KMS-11 (cell line): ENCODE data around the gene LRIG2.

ENCODE experiments used
- H2AFZ ChIP-seq: fragments of 200-600 bp; sonication (generic); 2 replicates; pipeline ENCODE4 v1.6.1; 2016; ENCODE audit warnings: antibody characterized with exemption, mixed run types, low read depth
- H3K27ac ChIP-seq: fragments of 200-600 bp; sonication (generic); 2 replicates; pipeline ENCODE4 v1.6.1; 2016; ENCODE audit warnings: mild to moderate bottlenecking, mixed run types
- H3K27me3 ChIP-seq: fragments of 200-600 bp; sonication (generic); 2 replicates; pipeline ENCODE4 v1.6.1; 2017; ENCODE audit warnings: mild to moderate bottlenecking, low read depth, mixed run types, moderate library complexity; ENCODE audit not compliant: insufficient read depth
- H3K36me3 ChIP-seq: fragments of 200-600 bp; sonication (generic); 2 replicates; pipeline ENCODE4 v1.6.1; 2017; ENCODE audit warnings: mild to moderate bottlenecking, mixed run types; ENCODE audit not compliant: insufficient read depth
- H3K4me1 ChIP-seq: fragments of 200-600 bp; sonication (generic); 2 replicates; pipeline ENCODE4 v1.6.1; 2016; ENCODE audit warnings: mild to moderate bottlenecking, low read depth, mixed run types; ENCODE audit not compliant: poor library complexity, severe bottlenecking
- H3K4me2 ChIP-seq: fragments of 200-600 bp; sonication (generic); 2 replicates; pipeline ENCODE4 v1.7.0; 2016; ENCODE audit warnings: mild to moderate bottlenecking, mixed run types
- H3K4me3 ChIP-seq: fragments of 200-600 bp; sonication (generic); IDR thresholded peaks from 2 replicates; pipeline ENCODE4 v1.6.1; 2017; ENCODE audit warnings: low read depth, low read length, mixed read lengths; ENCODE audit not compliant: insufficient read depth
- H3K79me2 ChIP-seq: fragments of 200-600 bp; sonication (generic); 2 replicates; pipeline ENCODE4 v1.6.1; 2016; ENCODE audit warnings: low read depth, mixed run types; ENCODE audit not compliant: insufficient read depth
- H3K9ac ChIP-seq: fragments of 200-600 bp; sonication (generic); 2 replicates; pipeline ENCODE4 v1.6.1; 2016; ENCODE audit warnings: mild to moderate bottlenecking, mixed run types
- H4K20me1 ChIP-seq: fragments of 200-600 bp; sonication (generic); 2 replicates; pipeline ENCODE4 v1.6.1; 2016; ENCODE audit warnings: mild to moderate bottlenecking, mixed run types; ENCODE audit not compliant: insufficient read depth
- TF ChIP-seq, protein P1 (sequence below): fragments of 200-600 bp; sonication (generic); conservative IDR thresholded peaks from 2 replicates; pipeline ENCODE4 v1.6.1; 2017; ENCODE audit warnings: low read depth, mild to moderate bottlenecking, antibody characterized with exemption, low read length, moderate library complexity, mixed read lengths

Gene LRIG2

DNA sequence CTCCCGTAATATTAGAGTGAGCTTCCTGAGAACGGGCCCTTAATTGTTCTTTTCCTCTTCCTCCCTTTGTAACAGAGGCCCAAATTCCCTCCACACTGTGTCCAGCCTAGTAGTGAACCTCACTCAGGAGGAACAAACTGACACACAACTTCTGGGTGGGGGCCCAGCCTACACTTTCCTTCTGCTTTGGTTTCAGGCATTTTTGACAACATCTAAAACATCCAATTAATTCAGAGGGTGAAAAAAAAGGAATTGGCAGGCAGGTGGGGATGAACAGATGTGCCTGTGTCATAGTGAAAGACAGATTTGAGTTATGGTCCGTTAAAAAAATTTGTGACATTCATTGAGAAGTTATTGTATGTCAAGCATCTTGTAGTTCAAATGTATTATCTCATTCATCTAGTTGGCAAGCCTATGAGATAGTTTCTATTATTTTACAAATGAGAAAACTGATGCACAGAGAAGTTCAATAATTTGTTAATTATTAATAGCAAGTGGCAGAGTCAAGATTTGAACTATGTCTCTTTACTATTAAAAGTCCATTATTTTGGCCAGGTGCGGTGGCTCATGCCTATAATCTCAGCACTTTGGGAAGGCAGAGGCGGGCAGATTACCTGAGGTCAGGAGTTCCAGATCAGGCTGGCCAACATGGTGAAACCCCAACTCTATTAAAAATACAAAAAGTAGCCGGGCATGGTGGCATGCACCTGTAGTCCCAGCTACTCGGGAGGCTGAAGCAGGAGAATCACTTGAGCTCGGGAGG is 41.6 kb upstream of the LRIG2 start:
- H2AFZ ChIP-seq = no peak overlapping the region
- H3K36me3 ChIP-seq = no peaks in the 10 kb centered on the region
- TF ChIP-seq, protein P1, sequence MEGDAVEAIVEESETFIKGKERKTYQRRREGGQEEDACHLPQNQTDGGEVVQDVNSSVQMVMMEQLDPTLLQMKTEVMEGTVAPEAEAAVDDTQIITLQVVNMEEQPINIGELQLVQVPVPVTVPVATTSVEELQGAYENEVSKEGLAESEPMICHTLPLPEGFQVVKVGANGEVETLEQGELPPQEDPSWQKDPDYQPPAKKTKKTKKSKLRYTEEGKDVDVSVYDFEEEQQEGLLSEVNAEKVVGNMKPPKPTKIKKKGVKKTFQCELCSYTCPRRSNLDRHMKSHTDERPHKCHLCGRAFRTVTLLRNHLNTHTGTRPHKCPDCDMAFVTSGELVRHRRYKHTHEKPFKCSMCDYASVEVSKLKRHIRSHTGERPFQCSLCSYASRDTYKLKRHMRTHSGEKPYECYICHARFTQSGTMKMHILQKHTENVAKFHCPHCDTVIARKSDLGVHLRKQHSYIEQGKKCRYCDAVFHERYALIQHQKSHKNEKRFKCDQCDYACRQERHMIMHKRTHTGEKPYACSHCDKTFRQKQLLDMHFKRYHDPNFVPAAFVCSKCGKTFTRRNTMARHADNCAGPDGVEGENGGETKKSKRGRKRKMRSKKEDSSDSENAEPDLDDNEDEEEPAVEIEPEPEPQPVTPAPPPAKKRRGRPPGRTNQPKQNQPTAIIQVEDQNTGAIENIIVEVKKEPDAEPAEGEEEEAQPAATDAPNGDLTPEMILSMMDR = no peak
- no peak overlapping the region for H3K9ac ChIP-seq
- no peak overlapping the region for H3K27ac ChIP-seq
- no peak overlapping the region for H3K4me3 ChIP-seq
- H4K20me1 ChIP-seq = no peaks in the 10 kb centered on the region
- H3K79me2 ChIP-seq = no peaks in the 10 kb centered on the region
- peaks cover 3% of the 10 kb centered on the region for H3K4me1 ChIP-seq
- no peaks in the 10 kb centered on the region for H3K27me3 ChIP-seq
- H3K4me2 ChIP-seq = no peak overlapping the region

DNA sequence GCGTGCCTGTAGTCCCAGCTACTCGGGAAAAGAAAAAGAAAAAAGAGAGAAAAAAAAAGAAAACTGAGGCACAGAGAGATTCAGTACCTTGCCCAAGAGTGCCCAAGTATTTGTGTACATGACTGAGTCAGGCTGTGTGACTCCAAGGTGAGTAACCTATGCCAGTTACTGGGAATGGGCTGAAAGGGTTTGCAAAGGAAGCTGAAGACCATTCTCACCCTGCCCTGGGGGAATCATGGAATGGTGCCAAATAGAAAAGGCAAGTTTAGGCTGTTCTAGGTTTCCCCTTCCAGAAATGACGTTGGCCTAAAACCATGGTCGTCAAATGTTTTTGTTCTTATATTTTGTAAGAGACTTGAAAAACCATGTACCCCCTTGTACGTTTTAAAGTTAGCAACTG is 37.9 kb upstream of the LRIG2 start:
- peaks cover 10% of the 10 kb centered on the region for H3K4me1 ChIP-seq
- H4K20me1 ChIP-seq = no peaks in the 10 kb centered on the region
- H3K4me3 ChIP-seq = no peak overlapping the region
- no peak overlapping the region for H2AFZ ChIP-seq
- H3K79me2 ChIP-seq = no peaks in the 10 kb centered on the region
- H3K4me2 ChIP-seq = no peak overlapping the region
- H3K27me3 ChIP-seq = no peaks in the 10 kb centered on the region
- no peaks in the 10 kb centered on the region for H3K36me3 ChIP-seq
- no peak overlapping the region for H3K27ac ChIP-seq
- TF ChIP-seq, protein P1 = no peak
- no peak overlapping the region for H3K9ac ChIP-seq

DNA sequence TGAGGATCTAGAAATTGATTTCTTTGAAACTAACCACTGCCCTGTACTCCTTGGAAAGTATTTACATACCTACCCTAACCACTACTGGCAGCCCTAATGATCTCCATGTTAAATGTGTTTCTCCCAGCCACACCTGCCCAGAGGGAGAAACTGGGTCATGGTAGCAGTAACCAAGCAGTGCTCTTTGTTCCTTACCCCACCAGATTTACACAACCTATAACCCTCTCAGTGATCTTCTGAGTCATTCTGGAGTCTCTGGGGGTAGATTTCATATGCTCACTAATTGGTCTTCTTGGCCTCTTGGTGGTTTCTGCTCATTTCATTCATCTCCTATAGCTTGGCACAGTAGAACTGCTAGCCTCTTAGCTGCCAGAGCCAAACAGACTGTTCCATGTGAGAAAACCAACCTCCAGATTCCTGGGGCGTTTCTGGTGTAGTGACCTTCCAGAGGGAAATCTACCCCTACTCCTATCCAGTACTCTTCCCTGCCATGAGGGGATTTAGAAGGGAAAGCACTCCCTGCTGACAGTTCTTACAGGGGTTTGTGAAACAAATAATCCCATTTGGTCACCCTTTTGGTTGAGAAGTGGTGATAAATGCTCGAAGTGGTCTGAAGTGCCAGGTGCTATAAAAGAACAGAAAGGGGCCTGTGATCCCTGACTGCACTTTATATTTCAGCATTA is 36.2 kb upstream of the LRIG2 start:
- Histone ChIP-seq H3K4me3 (no peak overlapping the region), H3K27ac (no peak overlapping the region), H3K9ac (no peak overlapping the region), H3K27me3 (no peaks in the 10 kb centered on the region), H3K36me3 (no peaks in the 10 kb centered on the region), H3K79me2 (no peaks in the 10 kb centered on the region), H3K4me2 (no peak overlapping the region), H4K20me1 (no peaks in the 10 kb centered on the region), H2AFZ (no peak overlapping the region), H3K4me1 (peaks cover 11% of the 10 kb centered on the region)
- TF ChIP-seq, protein P1 = no peak

DNA sequence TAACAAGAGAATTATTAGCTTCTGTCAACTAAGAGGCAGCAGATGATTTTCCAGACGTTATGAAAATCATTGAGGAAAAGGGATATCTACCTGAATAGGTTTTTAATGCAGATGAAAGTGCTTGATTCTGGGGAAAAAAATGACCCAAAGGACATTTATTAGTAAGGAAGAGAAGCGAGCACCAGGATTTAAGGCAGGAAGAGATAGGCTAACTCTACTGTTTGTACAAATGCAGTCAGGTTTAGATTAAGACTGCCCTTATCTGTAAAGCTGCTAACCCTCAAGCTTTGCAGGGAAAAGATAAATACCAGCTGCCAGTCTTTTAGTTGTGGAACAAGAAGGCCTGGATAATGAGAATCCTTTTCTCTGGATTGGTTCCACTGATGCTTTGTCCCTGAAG is 33.0 kb upstream of the LRIG2 start:
- Histone ChIP-seq H3K4me2 (no peak overlapping the region), H3K36me3 (no peaks in the 10 kb centered on the region), H3K27ac (no peak overlapping the region), H3K79me2 (no peaks in the 10 kb centered on the region), H3K27me3 (no peaks in the 10 kb centered on the region), H3K9ac (no peak overlapping the region), H3K4me1 (peaks cover 20% of the 10 kb centered on the region), H4K20me1 (no peaks in the 10 kb centered on the region), H2AFZ (no peak overlapping the region), H3K4me3 (no peak overlapping the region)
- TF ChIP-seq, protein P1 = no peak
